Neural cell (in vitro differentiated cells): Measurements from ENCODE around the gene KIFAP3.

Source experiments
- CTCF ChIP-seq: fragments of 450-650 bp; IDR thresholded peaks from 2 replicates; pipeline ENCODE4 v1.5.1; 2014; ENCODE audit warnings: antibody characterized with exemption, mild to moderate bottlenecking, moderate library complexity; ENCODE audit not compliant: poor library complexity, severe bottlenecking
- EP300 ChIP-seq: fragments of 450-650 bp; conservative IDR thresholded peaks from 2 replicates; pipeline ENCODE4 v1.6.1; 2014; ENCODE audit warnings: antibody characterized with exemption, mild to moderate bottlenecking, moderate library complexity; ENCODE audit not compliant: poor library complexity, severe bottlenecking
- EZH2 ChIP-seq: fragments of 200-600, 300-800 bp; shearing (Covaris generic), sonication (generic); IDR thresholded peaks from 2 replicates; pipeline ENCODE4 v1.6.1; 2014; ENCODE audit warnings: antibody characterized with exemption, low read length, borderline replicate concordance, mild to moderate bottlenecking; ENCODE audit not compliant: insufficient read depth, poor library complexity, severe bottlenecking
- MXI1 ChIP-seq: fragments of 450-650 bp; conservative IDR thresholded peaks from 2 replicates; pipeline ENCODE4 v1.6.1; 2014; ENCODE audit warnings: antibody characterized with exemption, mild to moderate bottlenecking; ENCODE audit not compliant: poor library complexity, severe bottlenecking
- REST ChIP-seq: IDR thresholded peaks from 2 replicates; pipeline ENCODE4 v1.6.1; 2012; ENCODE audit warnings: borderline replicate concordance
- SMC3 ChIP-seq: fragments of 450-650 bp; conservative IDR thresholded peaks from 2 replicates; pipeline ENCODE4 v1.6.1; 2014; ENCODE audit warnings: antibody characterized with exemption, mild to moderate bottlenecking, moderate library complexity; ENCODE audit not compliant: poor library complexity

GRCh38 chr1:169941982-169942830 is 132.3 kb downstream of the KIFAP3 start:
- TF ChIP-seq EZH2 = no peak
- TF ChIP-seq MXI1 = no peak
- no peak for TF ChIP-seq CTCF
- no peak for TF ChIP-seq SMC3
- no peak for TF ChIP-seq REST
- no peak for TF ChIP-seq EP300
